Ramos (cell line): ENCODE measurements around the gene SLFN12L.

Source experiments
- in situ Hi-C: fragments of 300-500 bp; cut with MboI; formaldehyde crosslinking; loops from one replicate; pipeline ENCODE4 v1.14.3; 2022; ENCODE audit warnings: low sequenced_read_pairs; ENCODE audit not compliant: unreplicated experiment

Gene SLFN12L

DNA sequence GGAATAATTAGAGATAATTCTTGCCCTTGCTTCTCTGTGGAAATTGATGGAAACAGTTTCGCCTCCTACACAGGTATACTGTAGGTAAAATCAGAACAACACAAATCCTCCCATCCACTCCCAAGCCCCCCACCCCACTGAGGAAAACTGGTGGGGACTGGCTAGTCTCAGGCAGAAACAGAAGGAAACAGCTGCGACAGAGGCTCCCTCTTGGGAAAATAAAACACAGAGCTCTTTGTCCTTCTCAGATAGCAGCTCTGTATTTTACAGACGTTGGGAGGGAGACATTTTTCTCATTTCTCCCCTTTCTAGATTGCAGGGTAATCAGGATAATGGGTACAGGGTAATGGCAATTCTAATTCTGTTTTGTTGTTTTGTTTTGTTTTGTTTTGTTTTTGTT is 90.0 kb downstream of the SLFN12L start:
- in situ Hi-C loops: no loop called here

DNA sequence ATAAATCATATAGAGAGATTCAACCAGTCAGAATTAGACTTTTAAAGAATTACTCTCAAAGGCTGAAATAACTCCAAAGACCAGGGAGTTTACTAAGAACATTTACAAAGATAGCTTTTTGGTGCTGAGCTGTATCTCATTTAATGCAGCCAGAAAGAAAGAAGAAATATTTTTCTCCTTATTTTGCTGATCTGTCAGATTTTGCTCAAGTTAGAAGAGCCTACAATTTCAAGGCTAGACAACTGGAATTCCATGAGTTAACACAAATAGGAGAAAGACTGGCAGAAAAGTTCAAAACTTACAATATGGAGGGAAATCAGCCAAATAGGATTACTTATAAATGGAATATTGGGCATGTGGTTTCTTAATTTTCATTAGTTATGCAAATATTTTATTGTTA is 99.0 kb downstream of the SLFN12L start:
- in situ Hi-C loops: no loop called here

DNA sequence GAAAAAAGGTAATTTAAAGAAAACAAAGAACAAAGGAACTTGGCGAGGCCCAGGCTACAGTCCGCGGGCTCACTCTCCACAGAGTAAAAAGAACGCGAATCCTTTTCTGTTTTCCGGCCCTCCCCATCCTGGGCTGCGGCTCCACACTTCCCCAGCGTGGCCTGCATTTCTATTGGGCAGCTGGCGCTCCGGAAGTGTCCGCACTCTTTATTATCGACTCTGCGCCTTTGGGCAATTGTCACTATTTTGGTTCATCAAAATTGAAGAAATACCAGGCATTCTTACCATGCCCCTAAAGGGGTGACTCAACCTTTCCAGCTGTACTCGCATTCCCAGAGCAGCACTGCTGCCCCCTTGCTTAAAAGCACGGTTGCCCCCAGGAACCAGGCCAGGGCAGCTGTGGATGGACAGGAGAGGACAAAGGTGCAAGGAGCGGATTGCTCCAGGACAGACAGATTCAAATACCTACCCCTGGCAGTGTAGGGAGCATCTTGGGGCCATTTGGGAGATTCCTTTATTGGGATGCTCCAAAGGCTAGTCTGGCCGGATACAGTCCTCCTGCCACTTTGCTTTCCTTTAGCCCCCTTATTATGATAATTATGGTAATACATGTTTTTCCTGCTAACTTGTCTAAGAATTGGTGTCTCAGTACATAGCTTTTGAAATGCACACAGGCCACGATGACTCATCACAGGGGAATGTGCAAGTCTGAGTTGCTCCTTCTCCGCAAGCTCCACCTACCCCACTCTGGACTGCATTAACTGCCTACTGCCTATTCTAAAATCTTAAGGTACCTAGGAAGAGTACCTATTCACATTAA is 104.2 kb downstream of the SLFN12L start:
- in situ Hi-C loops: no loop called here

DNA sequence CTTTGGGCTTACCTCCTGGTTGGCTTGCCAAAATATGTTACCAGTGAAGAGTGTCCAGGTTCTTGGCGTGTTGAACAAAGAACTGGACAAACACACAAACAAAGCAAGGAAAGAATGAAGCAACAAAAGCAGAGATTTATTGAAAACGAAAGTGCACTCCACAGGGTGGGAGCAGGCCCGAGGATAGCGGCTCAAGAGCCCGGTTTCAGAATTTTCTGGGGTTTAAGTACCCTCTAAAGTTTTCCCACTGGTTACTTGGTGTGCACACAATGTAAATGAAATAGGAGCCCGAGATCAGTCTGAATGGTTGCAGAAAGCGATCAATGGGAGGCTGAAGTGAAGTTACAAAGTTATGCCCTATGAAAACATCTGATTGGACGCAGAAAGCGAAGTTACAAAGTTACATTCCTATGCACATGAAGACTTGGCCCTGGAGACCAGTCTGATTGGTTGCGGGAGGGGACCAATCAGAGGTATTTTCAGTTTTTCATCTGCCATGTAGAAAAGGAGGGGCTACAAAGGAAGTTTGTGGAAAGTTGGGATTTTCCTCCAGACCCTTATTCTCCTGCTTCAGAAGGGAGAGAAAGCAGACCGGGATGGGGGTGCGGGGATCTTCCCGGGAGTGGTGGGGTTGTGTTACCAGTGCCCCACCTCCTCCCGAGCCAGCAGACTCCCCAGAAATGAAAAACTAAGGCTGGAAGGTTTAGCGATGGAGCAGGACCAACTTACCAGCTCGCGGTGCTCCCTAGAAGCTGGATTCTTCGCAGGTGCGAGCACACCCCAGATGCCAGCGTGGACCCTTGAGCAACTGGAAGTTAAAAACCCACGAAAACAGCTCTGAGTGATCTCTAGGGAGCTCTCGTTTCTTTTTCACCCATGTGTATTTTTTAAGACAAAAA is 105.1 kb downstream of the SLFN12L start, which contains the start of gene SLFN12:
TSS of gene SLFN12 (minus strand) at position 325 of the 899 bp plus-strand sequence. CDS start 9,472 bp downstream, outside the sequence.
- in situ Hi-C loops: no loop called here

DNA sequence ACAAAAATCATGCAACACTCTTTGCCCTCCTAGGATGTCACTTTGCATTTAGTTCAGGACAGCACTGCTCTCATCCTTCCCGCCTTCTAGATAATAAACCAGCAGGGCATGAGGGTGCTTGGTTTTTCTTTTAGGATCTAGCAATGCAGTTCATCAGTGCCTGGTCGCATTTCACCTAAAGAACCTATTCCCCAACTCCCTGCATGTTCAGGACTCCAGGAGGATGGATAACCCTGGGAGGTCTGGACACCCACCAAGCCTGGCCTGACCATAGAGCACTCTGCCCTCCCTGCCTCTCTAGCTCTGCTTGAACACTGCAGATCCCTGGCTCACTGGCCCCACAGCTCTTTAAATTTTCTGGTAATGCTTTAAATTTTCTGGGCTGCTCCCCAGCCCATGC is 107.8 kb downstream of the SLFN12L start:
- in situ Hi-C loops: no loop called here

DNA sequence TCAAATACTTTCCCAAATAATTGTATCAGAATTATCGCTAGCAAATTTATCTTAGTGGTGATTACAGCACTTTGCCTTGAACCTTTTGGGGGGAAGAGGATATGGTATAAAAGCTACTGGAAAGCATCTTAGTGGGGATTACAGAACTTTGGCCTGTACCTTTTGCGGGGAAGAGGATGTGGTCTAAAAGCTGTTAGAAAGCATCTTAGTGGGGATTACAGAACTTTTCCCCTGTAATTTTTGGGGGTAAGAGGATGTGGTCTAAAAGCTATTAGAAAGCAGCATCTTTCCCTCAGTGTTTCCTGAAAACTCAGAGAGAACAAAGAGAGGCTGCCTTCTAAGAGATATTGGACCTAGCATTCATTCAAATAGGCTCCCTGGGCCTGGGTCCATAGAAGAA is 109.2 kb downstream of the SLFN12L start:
- in situ Hi-C loops: no loop called here

DNA sequence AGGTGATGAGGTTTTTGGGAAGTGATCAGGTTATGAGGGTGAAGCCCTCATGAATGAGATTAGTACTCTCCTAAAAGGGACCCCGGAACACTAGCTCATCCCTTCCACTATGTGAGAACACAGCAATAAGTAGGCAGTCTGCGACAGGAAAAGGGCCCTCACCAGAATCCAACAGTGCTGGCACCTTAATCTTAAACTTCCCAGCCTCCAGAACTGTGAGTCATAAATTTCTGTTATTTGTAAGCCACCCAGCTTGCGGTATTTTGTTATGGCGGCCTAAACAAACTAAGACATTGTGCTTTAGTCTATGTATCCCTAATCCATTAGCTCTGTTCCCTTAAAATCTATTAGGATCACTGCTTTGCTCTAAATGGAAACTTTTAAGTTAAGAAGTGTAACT is 113.7 kb downstream of the SLFN12L start:
- in situ Hi-C loops: no loop called here
